SU-DHL-6 (cell line): ENCODE results near the gene CP.

Source experiments
- CTCF ChIP-seq: fragments of 200-600 bp; sonication (generic); IDR thresholded peaks from one replicate; pipeline ENCODE4 v1.5.1; 2017; ENCODE audit warnings: antibody characterized with exemption, mild to moderate bottlenecking, low read length, moderate library complexity; ENCODE audit not compliant: insufficient read depth, poor library complexity, severe bottlenecking
- EZH2phosphoT487 ChIP-seq: fragments of 200-600 bp; sonication (generic), shearing (Covaris generic); conservative IDR thresholded peaks from 2 replicates; pipeline ENCODE4 v1.6.1; 2018; ENCODE audit warnings: mild to moderate bottlenecking, antibody characterized with exemption, low read length, moderate library complexity, mixed read lengths

GRCh38 chr3:149163066-149163465, 58.6 kb downstream of the CP start:
- TF ChIP-seq CTCF (no peak), EZH2phosphoT487 (no peak)
